ENCODE data around the gene ADARB2.

ADARB2 gene

DNA sequence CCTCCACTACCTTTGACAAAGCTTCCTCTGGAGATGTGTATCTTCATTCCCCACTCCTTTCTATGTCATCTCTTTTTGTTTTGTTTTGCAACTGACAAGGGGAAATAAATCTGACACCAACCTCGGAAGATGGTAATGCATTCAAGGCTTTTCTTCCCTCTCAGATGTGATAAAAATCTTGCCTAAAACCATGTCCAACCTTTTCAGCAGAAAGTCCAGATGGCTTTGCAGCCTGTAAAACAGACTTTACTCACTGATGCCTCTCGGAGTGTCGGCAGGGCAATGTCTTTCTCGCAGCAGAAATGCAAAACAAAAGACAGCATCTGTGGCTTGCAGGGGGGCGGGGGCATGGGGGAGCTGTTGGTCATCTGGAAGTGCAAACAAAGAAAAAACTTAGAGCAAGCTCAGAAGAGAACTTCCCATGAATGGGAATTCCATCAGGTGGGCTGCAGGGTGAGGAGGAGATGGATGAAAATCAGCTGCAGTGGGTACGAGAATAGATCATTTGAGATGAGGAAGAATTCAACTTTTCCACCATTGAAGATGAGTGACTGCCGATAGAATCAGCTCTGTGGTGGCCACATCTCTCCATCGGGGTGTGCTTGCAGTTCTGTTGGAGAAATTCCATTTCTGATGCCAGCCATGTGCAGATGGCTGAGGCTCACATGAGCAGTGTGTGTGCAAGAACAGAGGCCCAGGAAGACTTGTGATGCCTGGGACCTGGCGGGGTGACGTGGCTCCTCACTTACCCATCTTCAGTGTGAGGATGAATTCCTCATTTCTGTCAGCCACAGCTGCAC lies 443.5 kb downstream of the ADARB2 start:
- no peak for DNase-seq (ENCODE audit: low read depth, low spot score)

DNA sequence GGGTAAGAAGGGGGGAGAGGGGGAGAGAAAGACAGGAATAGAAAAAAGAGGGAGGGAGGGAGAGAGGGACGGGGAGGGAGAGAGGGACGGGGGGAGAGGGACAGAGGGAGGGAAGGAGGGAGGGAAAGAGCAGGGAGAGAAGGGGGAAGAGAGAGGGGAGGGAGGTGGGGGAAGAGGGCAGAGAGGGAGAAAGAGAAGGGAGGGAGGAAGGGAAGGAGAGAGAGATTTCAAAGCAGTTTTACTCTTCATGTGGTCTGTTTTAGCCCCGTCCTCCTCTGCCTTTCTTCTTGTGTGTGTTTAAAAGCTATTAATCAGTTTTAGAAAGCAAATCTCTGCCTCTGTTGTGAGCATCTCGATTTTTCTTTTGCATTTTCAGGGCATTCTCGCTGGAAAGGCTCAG lies 444.2 kb downstream of the ADARB2 start:
- no peak for DNase-seq (ENCODE audit: low read depth, low spot score)

GRCh38 chr10:1292611-1293031 lies 444.7 kb downstream of the ADARB2 start:
- DNase-seq (ENCODE audit: low read depth, low spot score) = no peak

DNA sequence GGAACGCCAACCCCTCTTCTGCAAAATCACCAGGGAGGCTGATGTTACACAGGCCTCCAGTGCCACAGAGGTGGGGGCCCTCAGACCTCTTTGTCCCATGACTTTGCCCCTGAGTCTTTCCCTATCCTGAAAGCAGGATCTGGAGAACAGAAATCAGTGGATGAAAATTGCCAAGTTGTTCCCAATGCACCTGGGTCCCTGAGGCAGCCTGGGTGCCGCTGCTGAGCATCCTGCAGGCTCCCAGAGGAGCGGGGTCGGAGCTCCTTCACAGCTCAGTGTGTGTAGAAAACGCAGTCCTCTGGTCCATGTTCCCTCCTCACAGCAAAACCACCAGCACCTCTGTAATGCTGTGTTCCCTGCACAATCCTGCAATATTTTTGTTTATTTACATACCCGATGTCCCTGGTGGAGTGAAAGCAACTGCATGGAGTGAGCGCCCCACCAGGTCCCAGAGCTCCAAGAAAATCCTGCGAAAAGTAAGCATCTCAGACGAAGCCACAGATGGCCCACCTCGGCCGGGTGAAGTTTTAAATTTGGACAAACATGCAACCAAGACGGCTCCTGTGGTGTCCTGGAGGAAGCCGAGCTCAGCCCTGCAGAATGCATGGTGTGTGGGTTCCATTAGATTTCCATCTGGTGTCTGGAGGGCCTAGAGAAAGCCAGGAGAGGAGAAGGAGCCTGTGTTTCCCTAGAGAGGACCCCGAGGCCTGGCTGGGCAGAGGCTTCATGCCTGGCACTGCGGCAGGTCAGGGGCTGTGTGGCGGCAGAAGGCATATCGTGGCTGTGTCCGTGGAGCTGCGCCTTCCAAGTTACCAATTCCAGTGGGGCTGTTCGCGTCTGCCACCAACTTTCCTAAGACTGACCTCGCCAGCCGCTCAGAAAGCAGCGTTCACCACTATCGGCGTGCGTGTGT lies 445.9 kb downstream of the ADARB2 start:
- DNase-seq (ENCODE audit: low read depth, low spot score) = no peak

DNA sequence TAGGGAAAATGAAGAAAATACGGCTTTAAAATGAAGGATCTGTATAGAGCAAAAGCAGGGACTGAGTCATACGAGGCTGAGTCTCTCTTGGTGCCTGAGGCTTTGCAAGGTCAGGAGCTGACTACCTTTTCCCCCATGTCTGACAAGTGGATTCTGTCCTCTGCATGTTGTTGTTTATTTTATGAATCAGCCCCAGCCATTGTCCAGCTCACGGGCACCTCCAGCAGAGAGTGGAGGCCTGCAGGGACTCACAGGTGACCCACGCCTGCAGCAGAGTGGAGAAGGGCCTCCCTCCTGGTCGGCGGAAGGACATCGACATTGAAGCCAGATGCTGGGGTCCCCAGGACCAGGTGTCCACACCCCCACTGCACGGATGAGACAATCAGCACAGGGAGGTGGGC lies 447.3 kb downstream of the ADARB2 start:
- DNase-seq (ENCODE audit: low read depth, low spot score) = no peak

- no peak for DNase-seq (ENCODE audit: low read depth, low spot score)
Measured at GRCh38 chr10:1289591-1289990, 447.7 kb downstream of the ADARB2 start.

DNA sequence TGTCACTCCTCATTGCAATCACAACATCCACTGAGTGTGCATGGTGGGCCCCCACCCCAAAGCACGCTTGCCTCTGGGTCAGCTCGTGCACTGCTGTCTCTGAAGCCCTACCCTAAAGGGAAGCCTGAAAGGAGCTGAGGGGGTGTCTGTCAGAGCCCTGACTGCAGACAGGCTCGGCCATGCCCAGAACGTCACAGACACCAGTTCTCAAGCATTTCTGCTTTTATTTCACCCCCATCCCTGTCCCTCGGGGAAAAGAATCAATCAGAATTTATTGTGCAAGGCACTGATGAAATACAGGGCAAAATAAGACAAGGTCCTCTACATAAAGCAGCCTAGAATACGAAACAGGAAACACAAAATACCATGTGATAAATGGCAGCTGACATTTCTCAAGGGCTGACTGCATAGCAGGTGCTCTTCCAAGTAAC lies 449.3 kb downstream of the ADARB2 start:
- DNase-seq (ENCODE audit: low read depth, low spot score) = no peak

- no peak for DNase-seq (ENCODE audit: low read depth, low spot score)
Measured at GRCh38 chr10:1287487-1287886, 449.8 kb downstream of the ADARB2 start.

GRCh38 chr10:1284076-1284475 lies 453.2 kb downstream of the ADARB2 start:
- DNase-seq (ENCODE audit: low read depth, low spot score) = no peak

DNA sequence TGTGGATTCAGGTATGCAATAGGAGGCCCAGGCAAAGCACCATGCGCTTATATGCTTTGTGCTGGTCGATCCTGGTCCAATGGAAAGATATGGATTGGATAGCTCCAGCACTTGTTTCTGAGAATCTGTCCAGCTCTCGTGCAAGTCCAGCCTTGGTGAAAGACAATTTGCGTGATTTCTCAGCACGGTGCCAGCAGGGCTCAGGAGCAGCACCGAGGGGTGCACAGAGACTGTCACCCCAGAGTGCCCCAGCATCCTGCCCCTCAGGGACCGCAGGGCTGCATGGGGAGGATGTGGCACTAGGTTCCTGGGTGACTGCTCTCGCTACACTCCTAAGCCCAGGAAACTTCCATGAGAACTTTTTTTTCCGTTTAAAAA lies 455.9 kb downstream of the ADARB2 start:
- DNase-seq (ENCODE audit: low read depth, low spot score) = no peak

GRCh38 chr10:1280466-1281404 lies 456.6 kb downstream of the ADARB2 start:
- DNase-seq (ENCODE audit: low read depth, low spot score) = no peak

- DNase-seq (ENCODE audit: low read depth, low spot score) = no peak
Measured at GRCh38 chr10:1278306-1278705, 459.0 kb downstream of the ADARB2 start.

DNA sequence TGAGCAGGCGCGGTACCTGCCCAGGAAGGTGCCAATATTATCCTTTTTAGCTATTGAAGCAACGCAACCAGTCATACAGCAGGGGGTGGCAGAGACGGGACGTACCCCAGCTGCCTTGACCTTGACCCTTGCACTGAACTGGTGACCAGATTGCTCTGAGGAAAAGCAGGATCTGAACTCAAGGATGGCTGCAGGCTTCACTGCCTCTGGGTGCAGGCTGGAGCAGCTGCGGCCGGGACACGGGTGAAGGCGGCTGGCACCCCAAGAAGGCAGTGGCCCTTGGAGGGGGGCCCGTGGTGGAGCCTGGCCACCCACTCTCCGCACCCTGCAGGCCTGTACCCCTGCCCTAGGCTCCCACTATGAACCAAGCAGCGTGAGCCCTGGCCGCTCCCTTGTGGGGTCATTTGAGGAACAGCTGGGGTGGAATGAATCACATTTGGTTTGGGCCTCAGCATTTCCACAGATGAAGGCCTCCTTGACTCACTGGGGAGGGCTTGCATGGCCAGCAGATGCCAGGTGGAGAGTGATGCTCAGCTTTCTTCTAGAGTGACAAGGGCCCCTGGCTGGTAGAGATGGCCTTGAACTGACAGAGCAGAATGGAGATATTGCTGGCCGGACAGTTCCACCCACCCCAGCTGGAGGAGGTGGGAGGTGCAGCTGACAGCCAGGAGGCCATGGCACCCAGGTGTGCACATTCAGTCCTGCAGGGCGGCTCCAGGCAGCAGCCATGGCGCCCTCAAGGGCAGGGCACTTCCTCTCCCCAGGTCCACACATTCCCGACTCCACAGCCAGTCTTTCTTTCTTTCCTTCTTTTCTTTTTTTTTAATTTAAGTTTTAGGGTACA lies 462.4 kb downstream of the ADARB2 start:
- no peak for DNase-seq (ENCODE audit: low read depth, low spot score)

DNA sequence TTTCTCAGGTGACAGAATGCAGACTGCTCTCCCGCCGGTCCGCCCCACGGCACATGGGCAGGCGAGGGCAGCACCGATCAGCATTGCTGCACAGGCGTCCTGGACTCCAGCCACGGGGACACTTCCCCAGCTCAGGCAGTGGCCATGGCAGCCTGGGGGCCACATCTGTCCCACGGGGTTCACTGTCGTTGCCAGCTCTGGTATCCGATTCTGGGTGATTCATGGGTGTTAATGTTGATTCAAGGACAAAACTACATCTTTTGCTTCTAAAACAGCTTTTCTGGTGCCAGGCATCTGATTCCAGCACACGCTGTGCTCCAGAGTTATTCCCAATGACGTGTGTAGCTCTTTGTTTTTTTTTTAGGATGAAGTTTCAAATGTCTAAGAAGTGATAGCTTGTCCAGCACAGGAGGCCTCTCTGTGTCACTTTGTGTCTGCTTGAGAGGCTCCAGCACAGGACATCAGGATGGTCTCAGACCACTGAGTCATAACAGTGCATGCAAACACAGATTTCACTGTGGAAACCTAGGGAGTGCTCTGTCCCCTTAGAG lies 463.1 kb downstream of the ADARB2 start:
- no peak for DNase-seq (ENCODE audit: low read depth, low spot score)

DNA sequence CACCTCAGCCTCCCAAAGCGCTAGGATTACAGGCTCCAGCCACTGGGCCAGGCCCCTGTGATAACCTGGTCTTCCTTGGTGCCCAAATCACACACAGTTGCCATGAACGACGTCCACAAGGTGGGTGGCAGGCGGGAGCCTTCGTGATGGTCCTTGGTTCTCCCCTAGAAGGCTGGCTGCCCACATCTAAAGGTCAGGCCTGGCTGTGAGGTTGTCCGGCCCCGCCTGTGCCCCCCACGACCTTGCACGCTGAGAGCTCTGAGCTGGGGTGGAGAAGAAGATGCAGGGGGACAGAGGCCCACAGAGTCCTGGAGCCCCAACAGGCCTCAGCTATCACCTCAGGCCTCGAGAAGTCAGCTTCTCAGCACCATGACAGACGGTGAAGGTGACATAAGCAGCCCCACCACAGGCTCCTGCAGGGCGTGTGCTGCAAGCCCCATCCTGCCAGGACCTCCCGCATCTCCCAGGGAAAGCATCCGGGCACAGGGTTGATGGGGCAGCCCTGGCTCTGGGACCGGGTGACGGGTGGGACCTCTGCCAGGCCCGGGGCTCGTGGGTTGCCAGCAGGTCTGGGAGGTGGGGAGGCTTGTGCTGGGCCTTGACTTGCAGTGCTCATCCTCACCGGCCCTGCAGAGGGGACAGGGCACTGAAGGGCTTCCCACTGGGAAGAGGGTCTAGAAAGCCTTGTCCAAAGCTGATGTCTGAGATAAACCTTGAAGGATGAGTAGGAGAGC lies 463.8 kb downstream of the ADARB2 start:
- DNase-seq (ENCODE audit: low read depth, low spot score) = no peak

GRCh38 chr10:1272777-1273161 lies 464.6 kb downstream of the ADARB2 start:
- DNase-seq (ENCODE audit: low read depth, low spot score) = no peak

DNA sequence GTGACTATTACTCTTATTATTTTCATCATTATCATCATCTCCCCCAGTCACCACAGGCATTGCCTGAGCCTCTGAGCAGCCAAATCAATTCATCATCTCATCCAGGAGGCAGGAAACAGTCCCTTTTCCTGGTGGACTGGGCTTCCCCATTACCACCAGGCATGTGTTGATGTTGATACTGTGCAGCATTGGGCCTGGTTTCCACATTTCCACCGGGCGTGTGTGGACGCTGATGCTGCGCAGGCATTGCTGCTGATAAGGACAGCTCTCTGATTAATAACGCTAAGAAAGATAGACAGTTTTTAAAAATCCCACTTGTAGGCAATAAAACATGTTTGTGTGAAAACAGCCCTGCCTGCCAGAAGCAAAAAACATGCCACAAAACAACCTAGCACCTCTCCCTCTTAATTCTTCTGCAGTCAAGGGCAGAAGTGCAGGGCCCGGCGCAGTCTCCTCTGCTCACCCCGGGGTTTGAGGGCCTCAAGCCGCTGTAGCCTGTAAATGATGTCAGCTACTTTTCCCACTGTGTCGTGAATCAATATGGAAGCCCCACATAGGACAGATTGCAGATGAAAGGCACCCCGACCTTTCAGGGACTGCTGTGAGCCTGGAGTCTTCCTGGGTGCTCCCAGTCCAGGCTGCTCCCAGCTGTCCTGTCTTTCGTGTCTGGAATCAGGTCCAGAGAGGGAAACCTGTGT lies 465.1 kb downstream of the ADARB2 start:
- no peak for DNase-seq (ENCODE audit: low read depth, low spot score)

- DNase-seq (ENCODE audit: low read depth, low spot score) = no peak
Measured at GRCh38 chr10:1270906-1271305, 466.4 kb downstream of the ADARB2 start.

DNA sequence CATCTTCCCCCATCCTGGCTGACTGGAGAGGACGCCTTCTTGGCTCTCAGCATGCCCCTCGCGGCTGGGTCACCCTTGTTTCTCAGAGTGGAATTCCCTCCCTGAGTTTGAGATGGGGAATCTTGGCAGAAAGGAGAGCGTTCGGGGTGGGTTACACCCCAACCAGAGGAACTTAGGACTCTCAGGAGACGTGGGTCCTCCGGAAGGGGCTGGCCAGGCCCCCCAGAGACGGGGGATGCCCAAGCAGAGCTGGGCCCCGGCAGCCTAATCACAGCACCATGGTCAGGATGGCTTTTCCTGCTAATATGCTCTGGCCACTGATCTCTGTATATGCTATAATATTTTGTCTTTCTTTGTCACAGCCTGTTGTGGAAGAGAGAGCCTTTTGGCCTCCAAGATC lies 466.8 kb downstream of the ADARB2 start:
- no peak for DNase-seq (ENCODE audit: low read depth, low spot score)

All from smooth muscle cell of the brain vasculature (primary cell).